Measurements from ENCODE around the gene NBEAL1.
"Not testable (repeated sequence)": the region's sequence is repeated elsewhere in the genome, so short reads cannot be mapped to it uniquely, and the experiment has no call there.

NBEAL1 gene

GRCh38 chr2:203025592-203025991 lies 10.9 kb downstream of the NBEAL1 start:
- H3K27ac Mint-ChIP-seq, result no peak overlapping the region
- H3K9me3 Mint-ChIP-seq, result no peaks in the 10 kb centered on the region
- ATAC-seq, result no peak
- DNase-seq (ENCODE audit: low spot score in 2 of 2), result no peak
- no peak overlapping the region for H3K4me3 Mint-ChIP-seq
- H3K36me3 Mint-ChIP-seq, result no peaks in the 10 kb centered on the region
- H3K4me1 Mint-ChIP-seq, result no peaks in the 10 kb centered on the region

- ATAC-seq (no peak), DNase-seq (ENCODE audit: low spot score in 2 of 2) (no peak)
- Mint-ChIP-seq H3K9me3 (no peaks in the 10 kb centered on the region), H3K27ac (no peak overlapping the region), H3K36me3 (no peaks in the 10 kb centered on the region), H3K4me1 (peaks cover 17% of the 10 kb centered on the region), H3K4me3 (no peak overlapping the region)
These were observed 15.9 kb downstream of the NBEAL1 start for GRCh38 chr2:203030545-203030944.

GRCh38 chr2:203030991-203031390 lies 16.3 kb downstream of the NBEAL1 start:
- Mint-ChIP-seq H3K27ac (no peak overlapping the region), H3K4me3 (no peak overlapping the region), H3K4me1 (peaks cover 17% of the 10 kb centered on the region), H3K9me3 (no peaks in the 10 kb centered on the region), H3K36me3 (no peaks in the 10 kb centered on the region)
- ATAC-seq, result no peak
- no peak for DNase-seq (ENCODE audit: low spot score in 2 of 2)

- ATAC-seq (no peak), DNase-seq (ENCODE audit: low spot score in 2 of 2) (no peak)
- Mint-ChIP-seq H3K4me1 (peaks cover 17% of the 10 kb centered on the region), H3K36me3 (no peaks in the 10 kb centered on the region), H3K4me3 (no peak overlapping the region), H3K9me3 (no peaks in the 10 kb centered on the region), H3K27ac (no peak overlapping the region)
These were observed 18.7 kb downstream of the NBEAL1 start for GRCh38 chr2:203033395-203033794.

GRCh38 chr2:203035879-203036470 lies 21.3 kb downstream of the NBEAL1 start:
- peaks cover 17% of the 10 kb centered on the region for H3K4me1 Mint-ChIP-seq
- no peak overlapping the region for H3K4me3 Mint-ChIP-seq
- H3K27ac Mint-ChIP-seq, result no peak overlapping the region
- no peak for ATAC-seq
- H3K36me3 Mint-ChIP-seq, result peaks cover 8% of the 10 kb centered on the region
- H3K9me3 Mint-ChIP-seq, result no peaks in the 10 kb centered on the region
- DNase-seq (ENCODE audit: low spot score in 2 of 2), result no peak

GRCh38 chr2:203037026-203037425 lies 22.4 kb downstream of the NBEAL1 start:
- H3K36me3 Mint-ChIP-seq, result peaks cover 8% of the 10 kb centered on the region
- ATAC-seq, result no peak
- H3K4me1 Mint-ChIP-seq, result peaks cover 14% of the 10 kb centered on the region
- no peaks in the 10 kb centered on the region for H3K9me3 Mint-ChIP-seq
- H3K27ac Mint-ChIP-seq, result no peak overlapping the region
- no peak overlapping the region for H3K4me3 Mint-ChIP-seq
- no peak for DNase-seq (ENCODE audit: low spot score in 2 of 2)

GRCh38 chr2:203038586-203038985 lies 23.9 kb downstream of the NBEAL1 start:
- DNase-seq (ENCODE audit: low spot score in 2 of 2) (no peak), ATAC-seq (no peak)
- H3K4me3 Mint-ChIP-seq, result no peak overlapping the region
- H3K27ac Mint-ChIP-seq, result no peak overlapping the region
- H3K9me3 Mint-ChIP-seq, result no peaks in the 10 kb centered on the region
- H3K4me1 Mint-ChIP-seq, result peaks cover 5% of the 10 kb centered on the region
- H3K36me3 Mint-ChIP-seq, result peaks cover 8% of the 10 kb centered on the region

GRCh38 chr2:203039211-203039610 lies 24.5 kb downstream of the NBEAL1 start:
- H3K4me1 Mint-ChIP-seq, H3K9me3 Mint-ChIP-seq, H3K27ac Mint-ChIP-seq: not testable (repeated sequence)

GRCh38 chr2:203040966-203041521 lies 26.4 kb downstream of the NBEAL1 start:
- no peaks in the 10 kb centered on the region for H3K4me1 Mint-ChIP-seq
- DNase-seq (ENCODE audit: low spot score in 2 of 2) (no peak), ATAC-seq (no peak)
- H3K4me3 Mint-ChIP-seq, result no peak overlapping the region
- no peak overlapping the region for H3K27ac Mint-ChIP-seq
- H3K36me3 Mint-ChIP-seq, result peaks cover 8% of the 10 kb centered on the region
- H3K9me3 Mint-ChIP-seq, result no peaks in the 10 kb centered on the region

More at GRCh38 chr2:203039211-203039610, 24.5 kb downstream of the NBEAL1 start:
- DNase-seq (ENCODE audit: low spot score in 2 of 2); ATAC-seq; H3K36me3 Mint-ChIP-seq; H3K4me3 Mint-ChIP-seq: not testable (repeated sequence)

- DNase-seq (ENCODE audit: low spot score in 2 of 2) (no peak), ATAC-seq (no peak)
- H3K4me1 Mint-ChIP-seq, result no peaks in the 10 kb centered on the region
- peaks cover 8% of the 10 kb centered on the region for H3K36me3 Mint-ChIP-seq
- H3K4me3 Mint-ChIP-seq, result no peak overlapping the region
- H3K9me3 Mint-ChIP-seq, result no peaks in the 10 kb centered on the region
- no peak overlapping the region for H3K27ac Mint-ChIP-seq
These were observed 27.5 kb downstream of the NBEAL1 start for GRCh38 chr2:203042178-203042577.

GRCh38 chr2:203043226-203043625 lies 28.6 kb downstream of the NBEAL1 start:
- Mint-ChIP-seq H3K9me3 (no peaks in the 10 kb centered on the region), H3K4me1 (no peaks in the 10 kb centered on the region), H3K27ac (no peak overlapping the region), H3K4me3 (no peak overlapping the region), H3K36me3 (peaks cover 8% of the 10 kb centered on the region)
- ATAC-seq (no peak), DNase-seq (ENCODE audit: low spot score in 2 of 2) (no peak)

GRCh38 chr2:203045867-203046266 lies 31.2 kb downstream of the NBEAL1 start:
- DNase-seq (ENCODE audit: low spot score in 2 of 2) (no peak), ATAC-seq (no peak)
- no peak overlapping the region for H3K27ac Mint-ChIP-seq
- no peaks in the 10 kb centered on the region for H3K4me1 Mint-ChIP-seq
- no peak overlapping the region for H3K4me3 Mint-ChIP-seq
- peaks cover 9% of the 10 kb centered on the region for H3K36me3 Mint-ChIP-seq
- H3K9me3 Mint-ChIP-seq, result no peaks in the 10 kb centered on the region

GRCh38 chr2:203052539-203052938 lies 37.9 kb downstream of the NBEAL1 start:
- Mint-ChIP-seq H3K4me1 (peaks cover 7% of the 10 kb centered on the region), H3K4me3 (no peak overlapping the region), H3K36me3 (peaks cover 19% of the 10 kb centered on the region), H3K27ac (no peak overlapping the region), H3K9me3 (no peaks in the 10 kb centered on the region)
- DNase-seq (ENCODE audit: low spot score in 2 of 2) (no peak), ATAC-seq (no peak)

GRCh38 chr2:203059567-203060240 lies 45.0 kb downstream of the NBEAL1 start:
- Mint-ChIP-seq H3K4me1 (peaks cover 2% of the 10 kb centered on the region), H3K4me3 (no peak overlapping the region), H3K36me3 (peaks cover 20% of the 10 kb centered on the region), H3K9me3 (no peaks in the 10 kb centered on the region), H3K27ac (no peak overlapping the region)
- DNase-seq (ENCODE audit: low spot score in 2 of 2), result no peak
- no peak for ATAC-seq

GRCh38 chr2:203061346-203061745 lies 46.7 kb downstream of the NBEAL1 start:
- DNase-seq (ENCODE audit: low spot score in 2 of 2), result no peak
- no peak for ATAC-seq
- Mint-ChIP-seq H3K9me3 (no peaks in the 10 kb centered on the region), H3K36me3 (peaks cover 20% of the 10 kb centered on the region), H3K27ac (no peak overlapping the region), H3K4me1 (no peaks in the 10 kb centered on the region), H3K4me3 (no peak overlapping the region)

GRCh38 chr2:203062126-203062525 lies 47.5 kb downstream of the NBEAL1 start:
- no peaks in the 10 kb centered on the region for H3K9me3 Mint-ChIP-seq
- no peak for ATAC-seq
- H3K27ac Mint-ChIP-seq, result no peak overlapping the region
- H3K4me1 Mint-ChIP-seq, result no peaks in the 10 kb centered on the region
- H3K36me3 Mint-ChIP-seq, result peaks cover 20% of the 10 kb centered on the region
- H3K4me3 Mint-ChIP-seq, result no peak overlapping the region
- DNase-seq (ENCODE audit: low spot score in 2 of 2), result no peak
